Peyer's patch (tissue), 4 donors: ENCODE data around the gene APH1B. TPM values are rescaled to one million over a fixed set of nuclear protein-coding genes. Genes with fewer than 3 reads are reported as not detected.
"Not testable (repeated sequence)": the region's sequence is repeated elsewhere in the genome, so short reads cannot be mapped to it uniquely, and the experiment has no call there.

ENCODE experiments used
- DNase-seq, 3 donors: peaks; one replicate each; pipeline ENCODE4 v3.0.0-alpha.2; 2017 to 2019
- H3K27ac ChIP-seq, 4 donors: fragments of 200-600 bp; sonication (generic); one replicate each; pipeline ENCODE4 v1.5.1; 2016 to 2019
- H3K27me3 ChIP-seq, 2 donors: fragments of 200-600 bp; sonication (generic); one replicate each; pipeline ENCODE4 v1.5.1; 2019
- H3K36me3 ChIP-seq, 3 donors: fragments of 200-600 bp; sonication (generic); one replicate each; pipeline ENCODE4 v1.5.1; 2016 to 2019
- H3K4me1 ChIP-seq, 4 donors: fragments of 200-600 bp; sonication (generic); one replicate each; pipeline ENCODE4 v1.5.1; 2016 to 2019
- H3K4me3 ChIP-seq, 4 donors: fragments of 200-600 bp; sonication (generic); 1 replicate in 3 of 4; 2 replicates in 1 of 4; pipeline ENCODE4 v1.5.1; 2016 to 2019; ENCODE audit warnings: mild to moderate bottlenecking in 1 of 4
- H3K9me3 ChIP-seq, 4 donors: fragments of 200-600 bp; sonication (generic); one replicate each; pipeline ENCODE4 v1.5.1; 2016 to 2019; ENCODE audit warnings: mild to moderate bottlenecking in 1 of 4
- POLR2A ChIP-seq, 2 donors: fragments of 450-650 bp; IDR thresholded peaks; one replicate each; pipeline ENCODE4 v1.5.1; 2017; ENCODE audit warnings: antibody characterized with exemption in 2 of 2, mild to moderate bottlenecking in 2 of 2, moderate library complexity in 2 of 2
- total RNA-seq, 4 donors: library from RNA; depleted of rRNA; stranded (reverse); fragments of >200 nt; gene quantifications; one replicate each; pipeline ENCODE4 v1.1.0, GENCODE V29; 2016
- TF ChIP-seq, protein P1 (sequence below), 6 experiments: fragments of 450-650 bp in 4 of 6; fragments of 200-600 bp in 2 of 6; sonication (generic) in 1 of 6; IDR thresholded peaks; one replicate each; pipeline ENCODE4 v1.5.1; 2017 to 2019; ENCODE audit warnings: antibody characterized with exemption in 6 of 6, mild to moderate bottlenecking in 3 of 6, moderate library complexity in 1 of 6

Gene APH1B
- total RNA-seq, 4 donors from 2014 or later: 3.3 to 4.8 (median 3.9) TPM

DNA sequence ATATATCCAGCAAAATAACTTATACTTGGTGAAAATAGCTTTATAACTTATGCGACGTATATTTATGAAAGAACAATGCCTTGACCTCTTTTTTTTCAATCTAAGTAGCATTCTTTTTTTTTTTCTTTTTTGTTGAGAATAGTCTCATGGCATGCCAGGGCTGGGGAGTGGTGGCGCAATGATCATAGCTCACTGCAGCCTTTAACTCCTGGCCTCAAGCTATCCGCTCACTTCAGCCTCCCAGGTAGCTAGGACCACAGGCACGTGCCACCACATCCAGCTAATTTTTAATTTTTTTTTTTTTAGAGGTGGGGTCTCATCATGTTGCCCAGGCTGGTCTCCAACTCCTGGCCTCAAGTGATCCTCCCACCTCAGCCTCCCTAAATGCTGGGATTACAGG is 44.5 kb upstream of the APH1B start:
- Histone ChIP-seq H3K36me3 (no peaks in the 10 kb centered on the region), H3K27ac (peak overlapping the region in 1 of 4 donors; percentile 20), H3K27me3 (no peaks in the 10 kb centered on the region), H3K9me3 (no peaks in the 10 kb centered on the region), H3K4me1 (peaks cover 0 to 20% (median 9%) of the 10 kb centered on the region in 4 donors), H3K4me3 (no peak overlapping the region)
- DNase-seq: no peak
- TF ChIP-seq, protein P1, sequence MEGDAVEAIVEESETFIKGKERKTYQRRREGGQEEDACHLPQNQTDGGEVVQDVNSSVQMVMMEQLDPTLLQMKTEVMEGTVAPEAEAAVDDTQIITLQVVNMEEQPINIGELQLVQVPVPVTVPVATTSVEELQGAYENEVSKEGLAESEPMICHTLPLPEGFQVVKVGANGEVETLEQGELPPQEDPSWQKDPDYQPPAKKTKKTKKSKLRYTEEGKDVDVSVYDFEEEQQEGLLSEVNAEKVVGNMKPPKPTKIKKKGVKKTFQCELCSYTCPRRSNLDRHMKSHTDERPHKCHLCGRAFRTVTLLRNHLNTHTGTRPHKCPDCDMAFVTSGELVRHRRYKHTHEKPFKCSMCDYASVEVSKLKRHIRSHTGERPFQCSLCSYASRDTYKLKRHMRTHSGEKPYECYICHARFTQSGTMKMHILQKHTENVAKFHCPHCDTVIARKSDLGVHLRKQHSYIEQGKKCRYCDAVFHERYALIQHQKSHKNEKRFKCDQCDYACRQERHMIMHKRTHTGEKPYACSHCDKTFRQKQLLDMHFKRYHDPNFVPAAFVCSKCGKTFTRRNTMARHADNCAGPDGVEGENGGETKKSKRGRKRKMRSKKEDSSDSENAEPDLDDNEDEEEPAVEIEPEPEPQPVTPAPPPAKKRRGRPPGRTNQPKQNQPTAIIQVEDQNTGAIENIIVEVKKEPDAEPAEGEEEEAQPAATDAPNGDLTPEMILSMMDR (IDR thresholded peaks at IDR 0.05): no peak
- TF ChIP-seq POLR2A (IDR thresholded peaks at IDR 0.05): no peak

DNA sequence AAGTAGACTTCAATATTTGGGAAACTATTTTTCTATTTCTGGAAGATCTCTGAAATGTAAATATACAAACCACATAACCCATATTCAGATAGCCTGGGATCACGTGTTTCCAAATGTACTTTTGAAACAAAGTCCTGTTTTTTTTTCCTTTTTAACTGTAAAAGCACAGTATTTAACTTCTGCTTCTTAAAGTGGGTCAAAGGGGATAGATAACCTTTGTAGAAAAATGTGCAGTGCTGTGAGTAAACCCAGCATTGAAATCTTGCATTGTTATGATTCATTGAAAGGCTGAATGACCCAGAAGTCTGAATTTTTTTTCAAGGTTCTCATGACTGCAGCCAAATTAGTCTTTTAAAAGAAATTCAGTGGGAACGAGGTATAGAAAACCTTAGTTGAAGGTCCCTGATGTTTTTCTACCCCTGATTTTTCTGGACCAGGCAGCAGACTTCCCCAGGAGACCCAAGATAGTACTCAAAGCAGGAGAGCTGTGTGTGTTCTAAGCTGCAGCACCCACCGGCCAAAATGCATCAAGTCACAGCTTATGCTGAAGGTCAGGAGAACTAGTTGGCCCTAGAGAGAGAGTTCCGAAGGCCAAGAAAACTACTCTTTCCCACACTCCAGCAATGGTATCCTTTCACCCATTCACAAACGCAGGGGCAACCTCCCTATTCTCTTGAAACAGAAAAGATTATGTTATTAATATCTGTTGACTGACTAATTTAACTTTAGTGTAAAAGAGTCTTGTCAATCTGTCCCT is 43.6 kb upstream of the APH1B start:
- H3K36me3 ChIP-seq: no peaks in the 10 kb centered on the region
- H3K4me3 ChIP-seq: no peak overlapping the region
- no peak for TF ChIP-seq POLR2A (IDR thresholded peaks at IDR 0.05)
- TF ChIP-seq, protein P1 (IDR thresholded peaks at IDR 0.05): no peak
- H3K4me1 ChIP-seq: peaks cover 0 to 20% (median 9%) of the 10 kb centered on the region in 4 donors
- H3K27me3 ChIP-seq: no peaks in the 10 kb centered on the region
- no peak for DNase-seq
- H3K9me3 ChIP-seq: no peaks in the 10 kb centered on the region
- H3K27ac ChIP-seq: peak overlapping the region; percentile 35 to 55 (median 52)

- H3K27me3 ChIP-seq: no peaks in the 10 kb centered on the region
- peak in 2 of 3 donors; percentile 51 to 66 for DNase-seq
- TF ChIP-seq POLR2A (IDR thresholded peaks at IDR 0.05): no peak
- TF ChIP-seq, protein P1 (IDR thresholded peaks at IDR 0.05): no peak
- H3K27ac ChIP-seq: peak overlapping the region; percentile 35 to 55 (median 52)
- no peaks in the 10 kb centered on the region for H3K36me3 ChIP-seq
- peaks cover 0 to 23% (median 9%) of the 10 kb centered on the region in 4 donors for H3K4me1 ChIP-seq
- H3K9me3 ChIP-seq: no peaks in the 10 kb centered on the region
- H3K4me3 ChIP-seq: no peak overlapping the region
Measured at GRCh38 chr15:63234451-63234870, 42.9 kb upstream of the APH1B start.

GRCh38 chr15:63236272-63236671 is 41.1 kb upstream of the APH1B start:
- H3K9me3 ChIP-seq: no peaks in the 10 kb centered on the region
- peaks cover 0 to 29% (median 9%) of the 10 kb centered on the region in 4 donors for H3K4me1 ChIP-seq
- H3K27me3 ChIP-seq: no peaks in the 10 kb centered on the region
- no peak overlapping the region for H3K27ac ChIP-seq
- DNase-seq: no peak
- TF ChIP-seq, protein P1 (IDR thresholded peaks at IDR 0.05): no peak
- TF ChIP-seq POLR2A (IDR thresholded peaks at IDR 0.05): no peak
- H3K36me3 ChIP-seq: no peaks in the 10 kb centered on the region
- H3K4me3 ChIP-seq: no peak overlapping the region

DNA sequence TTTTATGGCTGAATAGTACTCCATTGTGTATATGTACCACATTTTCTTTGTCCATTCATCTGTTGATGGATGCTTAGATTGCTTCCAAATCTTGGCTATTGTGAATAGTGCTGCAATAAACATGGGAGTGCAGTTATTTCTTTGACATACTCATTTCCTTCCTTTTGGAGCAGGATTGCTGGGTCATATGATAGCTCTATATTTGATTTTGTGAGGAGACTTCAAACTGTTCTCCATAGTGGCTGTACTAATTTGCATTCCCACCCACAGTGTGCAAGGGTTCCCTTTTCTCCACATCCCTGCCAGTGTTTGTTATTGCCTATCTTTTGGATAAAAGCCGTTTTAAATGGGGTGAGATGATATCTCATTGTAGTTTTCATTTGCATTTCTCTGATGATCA is 40.3 kb upstream of the APH1B start:
- not testable (repeated sequence) for H3K9me3 ChIP-seq, H3K4me3 ChIP-seq, H3K27ac ChIP-seq, H3K36me3 ChIP-seq, H3K27me3 ChIP-seq, DNase-seq
- peaks cover 0 to 29% (median 9%) of the 10 kb centered on the region in 4 donors for H3K4me1 ChIP-seq

- no peak for DNase-seq
- H3K4me1 ChIP-seq: peaks cover 0 to 24% (median 8%) of the 10 kb centered on the region in 4 donors
- H3K27ac ChIP-seq: no peak overlapping the region
- no peaks in the 10 kb centered on the region for H3K9me3 ChIP-seq
- no peak overlapping the region for H3K4me3 ChIP-seq
- H3K27me3 ChIP-seq: no peaks in the 10 kb centered on the region
- H3K36me3 ChIP-seq: no peaks in the 10 kb centered on the region
- TF ChIP-seq, protein P1 (IDR thresholded peaks at IDR 0.05): no peak
- TF ChIP-seq POLR2A (IDR thresholded peaks at IDR 0.05): no peak
Measured at GRCh38 chr15:63238171-63238570, 39.2 kb upstream of the APH1B start.
